PC-3 (cell line): ENCODE results near the gene CCDC78. TPM values are rescaled to one million over a fixed set of nuclear protein-coding genes. Genes with fewer than 3 reads are reported as not detected.
A peak's percentile ranks its signal among the peaks of the same experiment; 100 is the strongest.

ENCODE experiments used
- ATAC-seq: fragments of 200-7000 bp; cut with Tn5 transposase; 2 replicates; pipeline ENCODE4 v1.9.1; 2020; ENCODE audit warnings: mild to moderate bottlenecking, moderate library complexity
- BruUV-seq: library from RNA; stranded (reverse); fragments of 400-500 nt; replicated peaks from 2 replicates; lab custom pipeline; 2021; lab: Mats Ljungman, UMichigan
- CTCF ChIA-PET: fragments of 300-600 bp; sonication (Branson Sonifier 250); formaldehyde crosslinking; loops from one replicate; lab custom pipeline; 2022; ENCODE audit warnings: antibody characterized with exemption; lab: Charles Lee
- POLR2A ChIA-PET: fragments of 300-600 bp; sonication (Branson Sonifier 250); formaldehyde crosslinking; loops from one replicate; lab custom pipeline; 2022; ENCODE audit warnings: antibody characterized with exemption; ENCODE audit not compliant: unreplicated experiment; lab: Charles Lee
- DNase-seq: peaks from one replicate; pipeline ENCODE4 v3.0.0-alpha.2; 2015
- H2AFZ ChIP-seq: fragments of 300-600 bp; sonication (generic); 2 replicates; pipeline ENCODE4 v1.6.0; 2016; ENCODE audit warnings: antibody characterized with exemption, low read length
- H3F3A ChIP-seq: fragments of 300-600 bp; sonication (generic); one replicate; pipeline ENCODE4 v1.6.0; 2017; ENCODE audit warnings: antibody characterized with exemption, low read length, control low read depth, mild to moderate bottlenecking; ENCODE audit not compliant: unreplicated experiment
- H3K27ac ChIP-seq: fragments of 300-600 bp; sonication (generic); 2 replicates; pipeline ENCODE4 v1.5.1; 2016; ENCODE audit warnings: mild to moderate bottlenecking, low read length
- H3K27me3 ChIP-seq: fragments of 300-600 bp; sonication (generic); 2 replicates; pipeline ENCODE4 v1.6.1; 2016; ENCODE audit warnings: low read length, mixed read lengths
- H3K36me3 ChIP-seq: fragments of 300-600 bp; sonication (generic); 2 replicates; pipeline ENCODE4 v1.6.1; 2016; ENCODE audit warnings: low read depth, mixed run types, low read length, mixed read lengths
- H3K4me1 ChIP-seq: fragments of 300-600 bp; sonication (generic); 2 replicates; pipeline ENCODE4 v1.5.1; 2016; ENCODE audit warnings: low read length; ENCODE audit not compliant: insufficient read depth
- H3K4me2 ChIP-seq: fragments of 300-600 bp; sonication (generic); 2 replicates; pipeline ENCODE4 v1.6.0; 2016; ENCODE audit warnings: low read length
- H3K4me3 ChIP-seq: fragments of 300-600 bp; sonication (generic); 2 replicates; pipeline ENCODE4 v1.5.1; 2016; ENCODE audit warnings: mild to moderate bottlenecking, low read length, mixed read lengths
- H3K79me2 ChIP-seq: fragments of 300-600 bp; sonication (generic); 2 replicates; pipeline ENCODE4 v1.6.1; 2017; ENCODE audit warnings: low read length, mixed read lengths
- H3K9ac ChIP-seq: fragments of 300-600 bp; sonication (generic); 2 replicates; pipeline ENCODE4 v1.6.0; 2016; ENCODE audit warnings: mild to moderate bottlenecking, low read length
- H3K9me2 ChIP-seq: fragments of 300-600 bp; sonication (generic); replicated peaks from 2 replicates; pipeline ENCODE4 v1.6.1; 2016; ENCODE audit warnings: mixed run types, low read length, mixed read lengths
- H3K9me3 ChIP-seq: fragments of 300-600 bp; sonication (generic); 2 replicates; pipeline ENCODE4 v1.6.1; 2016; ENCODE audit warnings: low read length, mixed read lengths
- H4K20me1 ChIP-seq: fragments of 300-600 bp; sonication (generic); 2 replicates; pipeline ENCODE4 v1.6.1; 2016; ENCODE audit warnings: low read length, mixed read lengths
- EZH2 ChIP-seq: fragments of 300-600 bp; sonication (generic); IDR thresholded peaks from one replicate; pipeline ENCODE4 v1.6.1; 2017; ENCODE audit warnings: antibody characterized with exemption, mild to moderate bottlenecking, low read length; ENCODE audit not compliant: unreplicated experiment
- EZH2phosphoT487 ChIP-seq: fragments of 300-600 bp; sonication (generic); IDR thresholded peaks from 2 replicates; pipeline ENCODE4 v1.6.1; 2018; ENCODE audit warnings: mild to moderate bottlenecking, antibody characterized with exemption, low read length, borderline replicate concordance
- intact Hi-C: fragments of 100-400 bp; cut with micrococcal nuclease; formaldehyde crosslinking; loops from 2 replicates; pipeline ENCODE4 v1.9.0; 2023
- total RNA-seq: library from RNA; depleted of rRNA; stranded (reverse); fragments of >200 nt; gene quantifications from 2 replicates; pipeline ENCODE4 v1.2.3, GENCODE V29; 2014
- TF ChIP-seq, protein P1 (sequence below): fragments of 300-600 bp; sonication (generic); conservative IDR thresholded peaks from 2 replicates; pipeline ENCODE4 v1.5.1; 2017; ENCODE audit warnings: antibody characterized with exemption, low read depth, mild to moderate bottlenecking, low read length

Gene CCDC78
- total RNA-seq, 1 experiment from 2014 or later = 3.3 TPM

DNA sequence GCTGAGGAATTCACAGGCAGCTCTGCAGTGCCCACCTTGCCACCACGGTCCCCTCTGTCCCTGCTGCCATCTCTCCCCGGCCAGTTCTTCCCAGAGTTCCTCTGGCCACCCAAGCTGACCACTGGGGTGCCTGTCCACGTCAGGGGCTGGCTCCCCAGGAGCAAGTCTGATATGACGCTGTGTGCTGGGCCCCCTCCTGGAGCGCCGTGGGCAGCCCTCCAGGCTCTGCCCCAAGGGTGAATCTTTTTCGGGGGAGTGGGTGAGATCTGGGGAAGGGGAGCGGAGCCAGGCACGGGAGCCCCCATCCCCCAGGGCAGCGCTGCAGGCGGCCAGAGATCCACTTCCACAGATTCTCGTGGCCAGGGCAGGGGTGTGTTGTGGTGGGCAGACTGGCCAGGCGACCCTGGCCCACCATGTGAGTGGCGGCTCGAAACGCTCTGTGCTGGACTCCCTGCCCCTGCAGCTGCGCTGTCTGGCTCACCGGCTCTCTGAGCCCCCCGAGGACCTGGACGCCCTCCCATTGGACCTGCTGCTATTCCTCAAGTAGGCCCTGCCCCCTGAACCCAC, 38.0 kb upstream of the CCDC78 start:
- Histone ChIP-seq H3F3A (no peaks in the 10 kb centered on the region), H3K79me2 (no peaks in the 10 kb centered on the region), H3K9me2 (no peaks in the 10 kb centered on the region), H3K4me3 (no peak overlapping the region), H3K4me2 (no peak overlapping the region), H3K9ac (no peak overlapping the region), H3K27me3 (no peaks in the 10 kb centered on the region), H3K4me1 (peaks cover 13% of the 10 kb centered on the region), H2AFZ (no peak overlapping the region), H3K36me3 (no peaks in the 10 kb centered on the region), H4K20me1 (no peaks in the 10 kb centered on the region), H3K27ac (no peak overlapping the region), H3K9me3 (no peaks in the 10 kb centered on the region)
- no TSS peak for BruUV-seq
- no peak for ATAC-seq
- no peak for TF ChIP-seq EZH2phosphoT487
- TF ChIP-seq, protein P1, sequence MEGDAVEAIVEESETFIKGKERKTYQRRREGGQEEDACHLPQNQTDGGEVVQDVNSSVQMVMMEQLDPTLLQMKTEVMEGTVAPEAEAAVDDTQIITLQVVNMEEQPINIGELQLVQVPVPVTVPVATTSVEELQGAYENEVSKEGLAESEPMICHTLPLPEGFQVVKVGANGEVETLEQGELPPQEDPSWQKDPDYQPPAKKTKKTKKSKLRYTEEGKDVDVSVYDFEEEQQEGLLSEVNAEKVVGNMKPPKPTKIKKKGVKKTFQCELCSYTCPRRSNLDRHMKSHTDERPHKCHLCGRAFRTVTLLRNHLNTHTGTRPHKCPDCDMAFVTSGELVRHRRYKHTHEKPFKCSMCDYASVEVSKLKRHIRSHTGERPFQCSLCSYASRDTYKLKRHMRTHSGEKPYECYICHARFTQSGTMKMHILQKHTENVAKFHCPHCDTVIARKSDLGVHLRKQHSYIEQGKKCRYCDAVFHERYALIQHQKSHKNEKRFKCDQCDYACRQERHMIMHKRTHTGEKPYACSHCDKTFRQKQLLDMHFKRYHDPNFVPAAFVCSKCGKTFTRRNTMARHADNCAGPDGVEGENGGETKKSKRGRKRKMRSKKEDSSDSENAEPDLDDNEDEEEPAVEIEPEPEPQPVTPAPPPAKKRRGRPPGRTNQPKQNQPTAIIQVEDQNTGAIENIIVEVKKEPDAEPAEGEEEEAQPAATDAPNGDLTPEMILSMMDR = no peak
- DNase-seq = no peak
- intact Hi-C loops = no loop called here
- POLR2A ChIA-PET = no interaction called here
- CTCF ChIA-PET = no interaction called here

DNA sequence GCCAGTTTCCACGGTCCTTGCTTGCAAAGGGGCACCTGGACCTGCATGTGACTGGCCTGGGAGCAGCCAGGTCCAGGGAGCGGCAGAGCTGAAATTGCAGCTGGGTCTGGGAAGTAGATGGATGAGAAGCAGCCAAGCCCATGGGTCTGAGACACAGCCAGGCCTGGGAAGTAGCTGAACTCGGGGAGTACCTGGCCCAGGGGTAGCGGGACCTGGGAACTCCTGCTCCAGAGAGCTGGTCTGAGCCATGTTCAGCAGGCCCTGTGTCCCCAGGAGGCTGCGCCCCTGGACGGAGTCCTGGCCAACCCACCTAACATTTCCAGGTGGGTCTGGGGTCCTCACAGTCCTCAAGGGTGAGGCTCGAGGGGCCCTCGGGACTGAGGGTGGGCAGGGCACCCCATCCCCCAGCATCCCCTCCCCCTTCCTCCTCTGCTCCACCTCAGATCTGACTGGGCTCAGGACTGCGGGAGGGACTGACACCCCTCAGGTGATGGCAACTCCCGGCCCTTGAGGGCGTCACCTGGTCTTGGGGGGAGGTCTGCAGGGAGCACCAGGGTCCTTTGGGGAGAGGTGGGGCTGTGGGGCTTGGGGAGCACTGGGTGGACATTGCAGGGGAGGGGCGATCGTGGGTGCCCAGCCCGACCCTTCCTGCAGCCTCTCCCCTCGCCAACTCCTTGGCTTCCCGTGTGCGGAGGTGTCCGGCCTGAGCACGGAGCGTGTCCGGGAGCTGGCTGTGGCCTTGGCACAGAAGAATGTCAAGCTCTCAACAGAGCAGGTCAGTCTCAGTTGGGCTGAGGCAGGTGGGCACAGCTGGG, 37.3 kb upstream of the CCDC78 start:
- H3K9me2 ChIP-seq = no peaks in the 10 kb centered on the region
- H3K4me3 ChIP-seq = no peak overlapping the region
- no peaks in the 10 kb centered on the region for H3K27me3 ChIP-seq
- ATAC-seq (peak; percentile 14; the same call in 1 of the 2 replicates), DNase-seq (no peak)
- H2AFZ ChIP-seq = no peak overlapping the region
- no peaks in the 10 kb centered on the region for H3K36me3 ChIP-seq
- intact Hi-C loops = no loop called here
- no peak overlapping the region for H3K9ac ChIP-seq
- TF ChIP-seq EZH2 = no peak
- no peak for TF ChIP-seq EZH2phosphoT487
- TF ChIP-seq, protein P1 = no peak
- H3K9me3 ChIP-seq = no peaks in the 10 kb centered on the region
- H3K4me2 ChIP-seq = no peak overlapping the region
- no peak overlapping the region for H3K27ac ChIP-seq
- H3K4me1 ChIP-seq = peaks cover 13% of the 10 kb centered on the region
- CTCF ChIA-PET = no interaction called here
- H4K20me1 ChIP-seq = no peaks in the 10 kb centered on the region
- H3F3A ChIP-seq = no peaks in the 10 kb centered on the region
- H3K79me2 ChIP-seq = no peaks in the 10 kb centered on the region
- POLR2A ChIA-PET = no interaction called here
- BruUV-seq = no TSS peak
